Sigmoid colon (tissue), 4 donors: ENCODE measurements around the gene GALNT18.

Experiments
- EP300 ChIP-seq, 4 donors: sonication (generic); formaldehyde crosslinking; IDR thresholded peaks; one replicate each; pipeline ENCODE4 v1.6.1; 2017; ENCODE audit warnings: antibody characterized with exemption in 4 of 4
- POLR2A ChIP-seq, 2 donors: fragments of 450-650 bp; IDR thresholded peaks; one replicate each; pipeline ENCODE4 v1.6.1; 2016; ENCODE audit warnings: antibody characterized with exemption in 2 of 2, mild to moderate bottlenecking in 2 of 2, moderate library complexity in 2 of 2
- POLR2AphosphoS5 ChIP-seq, 4 donors: sonication (generic); formaldehyde crosslinking; IDR thresholded peaks; one replicate each; pipeline ENCODE4 v1.6.1; 2017; ENCODE audit warnings: antibody characterized with exemption in 4 of 4
- TF ChIP-seq, protein P1 (sequence below), 4 experiments: fragments of 450-650 bp in 3 of 4; fragments of 200-600 bp in 1 of 4; IDR thresholded peaks; one replicate each; pipeline ENCODE4 v1.5.1; 2016 to 2019; ENCODE audit warnings: antibody characterized with exemption in 4 of 4, mild to moderate bottlenecking in 3 of 4, moderate library complexity in 2 of 4

GRCh38 chr11:11288972-11289616, 332.7 kb downstream of the GALNT18 start:
- no peak for TF ChIP-seq POLR2A (IDR thresholded peaks at IDR 0.05)
- TF ChIP-seq, protein P1, sequence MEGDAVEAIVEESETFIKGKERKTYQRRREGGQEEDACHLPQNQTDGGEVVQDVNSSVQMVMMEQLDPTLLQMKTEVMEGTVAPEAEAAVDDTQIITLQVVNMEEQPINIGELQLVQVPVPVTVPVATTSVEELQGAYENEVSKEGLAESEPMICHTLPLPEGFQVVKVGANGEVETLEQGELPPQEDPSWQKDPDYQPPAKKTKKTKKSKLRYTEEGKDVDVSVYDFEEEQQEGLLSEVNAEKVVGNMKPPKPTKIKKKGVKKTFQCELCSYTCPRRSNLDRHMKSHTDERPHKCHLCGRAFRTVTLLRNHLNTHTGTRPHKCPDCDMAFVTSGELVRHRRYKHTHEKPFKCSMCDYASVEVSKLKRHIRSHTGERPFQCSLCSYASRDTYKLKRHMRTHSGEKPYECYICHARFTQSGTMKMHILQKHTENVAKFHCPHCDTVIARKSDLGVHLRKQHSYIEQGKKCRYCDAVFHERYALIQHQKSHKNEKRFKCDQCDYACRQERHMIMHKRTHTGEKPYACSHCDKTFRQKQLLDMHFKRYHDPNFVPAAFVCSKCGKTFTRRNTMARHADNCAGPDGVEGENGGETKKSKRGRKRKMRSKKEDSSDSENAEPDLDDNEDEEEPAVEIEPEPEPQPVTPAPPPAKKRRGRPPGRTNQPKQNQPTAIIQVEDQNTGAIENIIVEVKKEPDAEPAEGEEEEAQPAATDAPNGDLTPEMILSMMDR (IDR thresholded peaks at IDR 0.05), result no peak
- no peak for TF ChIP-seq POLR2AphosphoS5 (IDR thresholded peaks at IDR 0.05)
- TF ChIP-seq EP300 (IDR thresholded peaks at IDR 0.05), result no peak
